Astrocyte (in vitro differentiated cells and primary cell): ENCODE data around the gene PEPD.

Experiments used
- EZH2 ChIP-seq: IDR thresholded peaks from 2 replicates; pipeline ENCODE4 v1.6.1; 2012; ENCODE audit warnings: mild to moderate bottlenecking, low read length, inconsistent platforms; ENCODE audit not compliant: insufficient read depth
- TF ChIP-seq, protein P1 (sequence below): IDR thresholded peaks from 2 replicates; pipeline ENCODE4 v1.5.1; 2011; ENCODE audit warnings: low read depth, mild to moderate bottlenecking, inconsistent platforms, low read length, moderate library complexity; ENCODE audit not compliant: insufficient read depth

DNA sequence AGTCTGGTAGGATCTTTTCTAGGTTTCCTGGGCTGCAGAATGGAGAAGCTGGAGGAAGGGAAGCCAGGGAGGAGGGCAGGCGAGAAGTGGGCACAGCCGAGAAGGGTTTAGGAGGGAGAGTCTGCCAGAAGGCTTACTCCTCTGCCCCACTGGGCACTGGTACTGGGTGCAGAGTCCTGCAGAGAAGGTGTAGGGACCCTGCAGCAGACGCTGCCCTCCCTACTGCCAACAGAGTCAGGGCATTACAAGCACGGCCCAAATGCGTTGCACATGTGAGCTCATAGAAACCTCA is 726 bp upstream of the PEPD start:
- TF ChIP-seq, protein P1, sequence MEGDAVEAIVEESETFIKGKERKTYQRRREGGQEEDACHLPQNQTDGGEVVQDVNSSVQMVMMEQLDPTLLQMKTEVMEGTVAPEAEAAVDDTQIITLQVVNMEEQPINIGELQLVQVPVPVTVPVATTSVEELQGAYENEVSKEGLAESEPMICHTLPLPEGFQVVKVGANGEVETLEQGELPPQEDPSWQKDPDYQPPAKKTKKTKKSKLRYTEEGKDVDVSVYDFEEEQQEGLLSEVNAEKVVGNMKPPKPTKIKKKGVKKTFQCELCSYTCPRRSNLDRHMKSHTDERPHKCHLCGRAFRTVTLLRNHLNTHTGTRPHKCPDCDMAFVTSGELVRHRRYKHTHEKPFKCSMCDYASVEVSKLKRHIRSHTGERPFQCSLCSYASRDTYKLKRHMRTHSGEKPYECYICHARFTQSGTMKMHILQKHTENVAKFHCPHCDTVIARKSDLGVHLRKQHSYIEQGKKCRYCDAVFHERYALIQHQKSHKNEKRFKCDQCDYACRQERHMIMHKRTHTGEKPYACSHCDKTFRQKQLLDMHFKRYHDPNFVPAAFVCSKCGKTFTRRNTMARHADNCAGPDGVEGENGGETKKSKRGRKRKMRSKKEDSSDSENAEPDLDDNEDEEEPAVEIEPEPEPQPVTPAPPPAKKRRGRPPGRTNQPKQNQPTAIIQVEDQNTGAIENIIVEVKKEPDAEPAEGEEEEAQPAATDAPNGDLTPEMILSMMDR = no peak
- TF ChIP-seq EZH2 = no peak
